HAP-1 (cell line): ENCODE measurements around the gene RTTN.

Experiments
- DNase-seq, 2 experiments: peaks; one replicate each; pipeline ENCODE4 v3.0.0-alpha.2; 2016 to 2020; ENCODE audit warnings: low spot score in 2 of 2
- H3K27me3 ChIP-seq: fragments of 250-450 bp; sonication (Bioruptor Pico); 2 replicates; pipeline ENCODE4 v1.5.1; 2020; ENCODE audit warnings: low read depth, mild to moderate bottlenecking, moderate library complexity
- H3K36me3 ChIP-seq: fragments of 250-450 bp; sonication (Bioruptor Pico); replicated peaks from 2 replicates; pipeline ENCODE4 v1.5.1; 2020; ENCODE audit warnings: mild to moderate bottlenecking
- H3K4me1 ChIP-seq: fragments of 250-450 bp; sonication (Bioruptor Pico); 2 replicates; pipeline ENCODE4 v1.5.1; 2020; ENCODE audit warnings: mild to moderate bottlenecking
- H3K4me3 ChIP-seq: fragments of 250-450 bp; sonication (Bioruptor Pico); 2 replicates; pipeline ENCODE4 v1.5.1; 2020; ENCODE audit warnings: mild to moderate bottlenecking, moderate library complexity
- H3K9me3 ChIP-seq: fragments of 250-450 bp; sonication (Bioruptor Pico); 2 replicates; pipeline ENCODE4 v1.5.1; 2020; ENCODE audit warnings: mild to moderate bottlenecking, moderate library complexity
- in situ Hi-C: fragments of 300-500 bp; cut with MboI; formaldehyde crosslinking; loops from 3 replicates; pipeline ENCODE4 v1.14.3; 2020; ENCODE audit warnings: low sequenced_read_pairs, inconsistent platforms, mixed read lengths

The RTTN gene

DNA sequence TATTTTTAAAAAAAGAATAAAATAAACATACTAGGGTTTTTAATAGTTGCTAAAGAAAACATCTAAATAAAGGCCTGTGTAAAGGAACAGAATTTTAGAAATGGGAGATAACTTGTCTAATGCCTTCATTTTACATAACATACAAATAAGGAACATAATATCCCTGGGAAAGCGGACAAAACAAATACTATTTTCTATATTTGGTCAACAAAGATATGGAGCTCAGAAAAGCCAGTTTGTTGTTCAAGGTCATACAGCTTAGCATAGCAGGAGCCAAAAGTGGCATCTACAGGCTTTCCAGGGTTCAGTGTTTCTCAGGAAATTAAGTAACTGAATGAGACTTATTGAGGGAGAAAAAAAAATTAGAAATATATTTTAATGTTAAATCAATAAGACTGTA lies 184.4 kb downstream of the RTTN start:
- H3K27me3 ChIP-seq = no peaks in the 10 kb centered on the region
- in situ Hi-C loops = no loop called here
- H3K9me3 ChIP-seq = no peaks in the 10 kb centered on the region
- no peaks in the 10 kb centered on the region for H3K4me1 ChIP-seq
- H3K36me3 ChIP-seq = no peaks in the 10 kb centered on the region; the same call in none of the 2 replicates
- no peak for DNase-seq
- no peak overlapping the region for H3K4me3 ChIP-seq

DNA sequence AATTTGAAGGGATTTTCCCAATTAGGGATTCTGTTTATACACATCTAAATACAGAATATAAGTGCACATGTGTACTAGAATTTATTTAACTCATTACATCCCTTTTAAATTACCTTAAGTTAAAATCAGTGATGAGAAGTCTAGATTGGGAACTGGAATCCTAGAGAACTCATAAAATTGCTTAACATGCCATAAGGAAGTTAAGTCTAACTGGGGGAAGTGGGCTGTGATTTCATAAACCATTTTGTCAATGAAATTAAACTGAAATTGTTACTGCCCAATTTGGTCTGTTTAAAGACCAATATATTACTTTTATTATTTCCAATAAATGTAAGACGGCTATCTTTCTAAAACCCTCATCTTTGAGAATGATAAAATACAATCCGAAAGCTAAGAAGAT lies 185.5 kb downstream of the RTTN start:
- no peaks in the 10 kb centered on the region for H3K27me3 ChIP-seq
- in situ Hi-C loops = no loop called here
- no peaks in the 10 kb centered on the region; the same call in none of the 2 replicates for H3K36me3 ChIP-seq
- DNase-seq = no peak
- no peaks in the 10 kb centered on the region for H3K4me1 ChIP-seq
- no peak overlapping the region for H3K4me3 ChIP-seq
- no peaks in the 10 kb centered on the region for H3K9me3 ChIP-seq

DNA sequence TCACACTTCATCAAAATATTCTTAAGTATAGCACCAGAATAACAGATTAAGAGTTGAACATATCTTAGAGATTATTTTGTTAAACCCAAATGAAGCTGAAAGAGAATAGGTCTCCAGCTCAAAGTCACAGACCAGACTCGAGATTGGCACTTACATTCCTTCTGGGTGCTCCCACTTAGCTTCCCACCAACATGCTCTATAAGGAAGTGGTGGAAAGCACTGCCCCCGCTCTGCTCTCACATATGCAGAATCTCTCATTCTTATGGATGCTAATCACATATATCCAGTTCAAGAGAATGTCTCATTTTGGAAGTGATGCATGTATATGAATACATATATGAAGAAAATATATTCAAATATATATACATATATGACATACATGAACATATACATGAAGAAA lies 186.4 kb downstream of the RTTN start:
- no peak for DNase-seq
- H3K4me3 ChIP-seq = no peak overlapping the region
- in situ Hi-C loops = no loop called here
- H3K4me1 ChIP-seq = no peaks in the 10 kb centered on the region
- H3K9me3 ChIP-seq = no peaks in the 10 kb centered on the region
- H3K36me3 ChIP-seq = no peaks in the 10 kb centered on the region; the same call in none of the 2 replicates
- H3K27me3 ChIP-seq = no peaks in the 10 kb centered on the region

DNA sequence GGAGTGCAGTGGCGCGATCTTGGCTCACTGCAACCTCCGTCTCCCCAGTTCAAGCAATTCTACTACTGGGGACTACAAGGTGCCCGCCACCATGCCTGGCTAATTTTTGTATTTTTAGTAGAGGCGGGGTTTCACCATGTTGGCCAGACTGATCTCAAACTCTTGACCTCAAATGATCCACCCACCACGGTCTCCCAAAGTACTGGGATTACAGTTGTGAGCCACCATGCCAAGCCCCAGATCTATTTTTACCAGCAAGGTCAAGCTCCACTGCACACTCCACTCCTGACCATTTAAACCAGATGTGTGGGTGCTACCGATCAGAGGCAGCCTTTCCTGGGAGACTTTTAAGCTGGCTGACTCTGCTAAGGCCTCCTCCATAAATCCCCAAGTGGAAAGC lies 190.4 kb downstream of the RTTN start:
- Histone ChIP-seq H3K4me1 (no peaks in the 10 kb centered on the region), H3K27me3 (no peaks in the 10 kb centered on the region), H3K36me3 (no peaks in the 10 kb centered on the region), H3K9me3 (no peaks in the 10 kb centered on the region; the same call in 1 of the 2 replicates), H3K4me3 (no peak overlapping the region)
- no peak for DNase-seq
- in situ Hi-C loops = no loop called here

DNA sequence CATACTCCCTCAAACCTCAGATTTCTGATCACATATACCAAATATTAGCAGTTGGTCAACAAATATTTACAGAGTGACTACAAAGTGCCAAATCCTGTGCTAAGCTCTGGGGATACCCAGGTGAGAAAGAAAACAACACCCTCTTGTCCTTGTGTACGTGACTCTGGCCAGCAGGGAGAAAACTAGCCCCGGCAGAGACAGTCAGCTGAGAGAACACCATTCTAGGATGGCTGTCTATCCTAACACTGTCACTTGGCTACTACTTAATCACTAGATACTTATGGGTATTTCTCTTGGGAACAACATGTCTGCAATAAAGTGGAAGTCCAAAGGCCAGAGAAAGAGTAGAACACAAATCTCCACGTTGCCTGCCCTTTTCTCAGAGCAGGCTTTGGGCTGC lies 199.9 kb downstream of the RTTN start:
- H3K9me3 ChIP-seq = no peaks in the 10 kb centered on the region; the same call in 1 of the 2 replicates
- H3K36me3 ChIP-seq = no peaks in the 10 kb centered on the region; the same call in 1 of the 2 replicates
- in situ Hi-C loops = no loop called here
- no peak overlapping the region for H3K4me3 ChIP-seq
- H3K4me1 ChIP-seq = no peaks in the 10 kb centered on the region
- no peak for DNase-seq
- no peaks in the 10 kb centered on the region for H3K27me3 ChIP-seq

DNA sequence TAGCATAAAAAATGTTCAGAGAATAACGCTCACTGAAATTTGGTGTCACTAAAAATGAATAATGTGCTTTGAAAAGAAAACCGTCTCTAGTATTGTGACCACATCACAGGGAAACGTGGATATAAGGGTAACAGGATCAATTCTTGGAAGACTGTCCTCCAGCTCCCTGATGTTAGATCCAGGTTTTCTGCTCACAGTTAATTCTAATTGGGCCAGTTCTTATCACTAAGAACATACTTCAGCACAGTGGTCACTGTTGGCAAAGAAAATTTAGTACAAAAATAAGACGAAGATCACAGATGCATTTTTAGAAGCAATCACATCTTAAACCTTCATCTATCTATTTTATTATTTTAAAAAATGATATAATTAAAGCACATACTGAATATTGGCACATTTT lies 200.8 kb downstream of the RTTN start:
- H3K9me3 ChIP-seq = no peaks in the 10 kb centered on the region
- DNase-seq = no peak
- in situ Hi-C loops = no loop called here
- H3K4me3 ChIP-seq = no peak overlapping the region
- H3K4me1 ChIP-seq = no peaks in the 10 kb centered on the region
- no peaks in the 10 kb centered on the region for H3K27me3 ChIP-seq
- H3K36me3 ChIP-seq = no peaks in the 10 kb centered on the region; the same call in 1 of the 2 replicates

DNA sequence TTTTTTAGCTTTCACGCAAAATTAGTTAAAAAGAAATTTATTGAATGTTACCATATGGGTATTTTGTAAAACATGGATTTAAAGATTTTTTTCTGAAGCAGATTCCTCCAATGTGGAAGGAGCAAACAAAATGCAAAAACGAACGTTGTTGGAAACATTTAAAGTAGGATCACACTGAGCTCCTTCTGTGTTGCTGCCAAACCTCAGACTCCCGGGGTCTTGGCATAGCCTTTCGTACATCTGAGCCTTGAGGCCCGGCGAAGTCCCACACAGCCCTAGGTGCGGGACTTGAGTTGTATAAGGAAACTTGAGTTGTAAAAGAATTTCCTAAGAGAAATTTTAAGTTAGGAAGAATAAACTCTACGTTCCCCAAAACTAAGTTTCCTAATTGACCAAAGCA lies 205.8 kb downstream of the RTTN start:
- no peaks in the 10 kb centered on the region for H3K9me3 ChIP-seq
- H3K27me3 ChIP-seq = no peaks in the 10 kb centered on the region
- in situ Hi-C loops = no loop called here
- no peaks in the 10 kb centered on the region for H3K4me1 ChIP-seq
- no peak for DNase-seq
- no peaks in the 10 kb centered on the region; the same call in 1 of the 2 replicates for H3K36me3 ChIP-seq
- H3K4me3 ChIP-seq = no peak overlapping the region

DNA sequence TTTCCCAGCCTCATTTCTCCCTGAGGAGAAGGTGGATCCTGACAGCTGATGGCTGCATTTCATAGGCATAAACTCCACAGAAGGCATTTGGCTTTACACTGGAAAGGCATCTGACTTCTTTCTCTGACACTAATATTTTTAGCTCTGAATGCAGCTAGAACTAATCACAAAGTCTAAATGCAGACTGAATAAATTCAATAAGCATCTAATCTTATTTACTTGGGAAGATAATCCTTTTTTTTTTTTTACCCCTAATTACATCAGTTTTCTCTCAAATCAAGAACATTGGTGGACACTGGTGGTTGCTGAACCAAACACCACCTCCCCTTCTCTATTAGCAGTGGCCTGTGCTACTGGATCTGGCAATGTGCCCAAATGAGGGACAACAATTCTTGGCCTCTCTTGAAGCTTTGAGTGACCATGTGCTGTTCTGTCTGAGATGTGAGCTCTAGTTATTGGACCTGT lies 206.9 kb downstream of the RTTN start:
- no peaks in the 10 kb centered on the region for H3K4me1 ChIP-seq
- no peak overlapping the region for H3K4me3 ChIP-seq
- DNase-seq = no peak
- no peaks in the 10 kb centered on the region for H3K27me3 ChIP-seq
- H3K36me3 ChIP-seq = no peaks in the 10 kb centered on the region; the same call in 1 of the 2 replicates
- in situ Hi-C loops = no loop called here
- H3K9me3 ChIP-seq = no peaks in the 10 kb centered on the region

DNA sequence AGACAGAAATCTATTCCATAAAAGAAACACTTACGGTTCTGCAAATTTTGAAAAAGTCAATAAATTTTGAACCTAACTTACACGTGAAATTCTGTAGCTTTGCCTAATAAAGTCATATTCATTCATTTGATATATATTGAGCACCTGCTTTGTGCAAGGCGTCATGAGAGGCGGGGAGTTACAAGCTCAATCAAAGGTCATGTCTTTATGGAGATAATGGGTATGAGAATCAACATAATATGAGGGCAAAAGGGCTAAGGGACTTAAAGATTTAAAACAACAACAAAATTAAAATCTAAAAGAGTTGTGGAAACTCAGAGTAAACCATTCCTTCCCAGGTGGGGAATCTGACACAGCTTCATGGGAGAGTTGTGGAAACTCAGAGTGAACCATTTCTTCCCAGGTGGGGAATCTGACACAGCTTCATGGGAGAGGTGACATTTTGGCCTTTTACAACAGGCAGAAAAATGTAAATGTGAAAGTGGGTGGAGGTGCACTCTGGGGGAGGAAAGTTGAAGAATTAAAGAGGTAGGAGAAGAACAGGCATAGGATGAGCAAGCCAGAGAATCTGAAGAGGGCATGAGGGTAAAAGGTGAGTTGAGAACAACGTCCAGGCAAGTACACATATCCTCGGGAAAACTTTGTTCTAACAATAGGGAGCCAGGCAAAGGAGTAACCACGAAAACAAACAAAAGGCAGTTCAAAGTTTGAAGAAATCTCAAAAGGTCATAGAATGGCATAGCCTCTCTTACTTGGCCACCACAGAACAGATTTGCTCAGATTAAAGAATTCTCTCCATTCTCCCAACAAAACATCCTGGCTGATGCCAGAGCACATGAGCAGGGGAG lies 208.3 kb downstream of the RTTN start:
- Histone ChIP-seq H3K27me3 (no peaks in the 10 kb centered on the region), H3K9me3 (no peaks in the 10 kb centered on the region), H3K4me3 (no peak overlapping the region), H3K4me1 (no peaks in the 10 kb centered on the region), H3K36me3 (no peaks in the 10 kb centered on the region)
- in situ Hi-C loops = no loop called here
- no peak for DNase-seq

DNA sequence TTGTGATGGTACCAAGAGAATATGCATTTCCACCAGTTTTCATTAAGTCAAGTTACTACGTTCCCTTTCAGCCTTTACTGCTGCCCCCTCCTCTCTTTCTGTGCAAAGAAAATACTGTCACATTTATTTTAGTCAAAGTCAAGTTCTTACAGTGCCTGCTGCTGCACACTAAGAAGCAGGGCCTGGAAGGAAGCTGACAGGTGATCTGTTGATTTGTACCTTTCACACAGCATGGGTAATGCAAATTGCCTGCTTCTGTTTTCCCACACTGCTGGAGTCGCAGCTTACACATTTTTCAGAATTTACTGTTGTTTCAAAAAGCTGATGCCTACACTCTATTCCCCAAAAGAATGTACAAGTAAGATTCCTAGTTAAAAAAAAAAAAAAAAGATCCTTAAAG lies 209.1 kb downstream of the RTTN start:
- no peaks in the 10 kb centered on the region for H3K27me3 ChIP-seq
- no peaks in the 10 kb centered on the region for H3K4me1 ChIP-seq
- H3K36me3 ChIP-seq = no peaks in the 10 kb centered on the region
- no peaks in the 10 kb centered on the region for H3K9me3 ChIP-seq
- H3K4me3 ChIP-seq = no peak overlapping the region
- no peak for DNase-seq
- in situ Hi-C loops = no loop called here

DNA sequence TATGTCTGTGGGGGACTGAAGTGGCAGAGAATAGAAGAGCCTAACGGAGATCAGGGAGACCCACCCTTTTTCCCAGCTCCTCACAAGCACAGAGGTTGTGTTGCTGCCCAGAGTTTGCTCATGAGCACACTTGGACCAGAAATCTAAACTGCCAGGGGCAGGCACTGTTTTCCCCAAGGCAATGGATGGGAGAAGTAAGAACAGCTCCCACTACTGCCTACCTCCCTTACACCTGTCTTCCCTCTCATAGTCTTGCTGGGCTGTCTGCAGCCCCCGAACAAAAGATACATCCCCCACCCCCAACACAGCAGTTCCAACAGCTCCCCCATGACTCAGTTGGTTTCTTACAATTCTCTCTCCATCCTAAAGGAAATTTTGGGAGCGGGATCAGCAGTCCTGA lies 209.7 kb downstream of the RTTN start:
- no peak for DNase-seq
- in situ Hi-C loops = no loop called here
- Histone ChIP-seq H3K36me3 (no peaks in the 10 kb centered on the region), H3K9me3 (no peaks in the 10 kb centered on the region), H3K4me3 (no peak overlapping the region), H3K4me1 (no peaks in the 10 kb centered on the region), H3K27me3 (no peaks in the 10 kb centered on the region)

DNA sequence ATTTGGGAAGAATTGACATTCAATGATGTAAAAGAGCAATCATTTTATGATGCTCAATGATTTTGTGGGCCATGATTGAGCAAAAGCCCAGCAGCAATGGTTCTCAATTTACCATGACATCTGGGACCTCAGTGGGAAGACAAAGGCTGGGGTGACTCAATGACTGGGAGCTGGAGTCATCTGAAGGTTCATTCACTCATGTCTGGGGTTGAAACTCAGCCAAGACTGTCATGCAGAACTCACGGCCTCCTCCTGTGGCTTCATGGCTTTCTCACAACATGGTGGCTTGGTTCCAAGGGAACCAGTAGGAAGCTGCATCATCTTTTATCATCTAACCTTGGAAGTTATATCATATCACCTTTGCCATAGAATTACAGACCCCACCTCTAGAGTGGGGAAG lies 212.7 kb downstream of the RTTN start:
- in situ Hi-C loops = no loop called here
- no peaks in the 10 kb centered on the region for H3K36me3 ChIP-seq
- H3K4me3 ChIP-seq = no peak overlapping the region
- H3K9me3 ChIP-seq = no peaks in the 10 kb centered on the region
- no peak for DNase-seq
- H3K27me3 ChIP-seq = no peaks in the 10 kb centered on the region
- no peaks in the 10 kb centered on the region for H3K4me1 ChIP-seq

DNA sequence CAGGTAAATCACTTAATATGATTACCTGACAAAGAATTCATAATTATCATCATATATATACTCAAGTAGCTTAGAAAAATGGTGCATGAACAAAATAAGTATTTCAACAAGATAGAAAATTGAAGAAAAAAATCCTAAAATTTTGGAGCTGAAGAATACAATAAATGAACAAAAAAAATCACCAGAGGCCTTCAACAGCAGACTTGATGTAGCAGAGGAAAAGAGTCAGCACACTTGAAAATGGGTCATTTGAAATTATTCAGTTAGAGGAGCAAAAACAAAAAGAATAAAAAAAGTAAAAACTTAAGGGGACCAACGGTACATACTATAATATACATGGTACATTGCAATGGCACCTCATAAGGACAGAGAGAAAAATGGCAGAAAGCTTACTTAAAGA lies 217.6 kb downstream of the RTTN start:
- Histone ChIP-seq H3K27me3 (no peaks in the 10 kb centered on the region), H3K9me3 (no peaks in the 10 kb centered on the region), H3K4me1 (no peaks in the 10 kb centered on the region), H3K4me3 (no peak overlapping the region), H3K36me3 (no peaks in the 10 kb centered on the region)
- no peak for DNase-seq
- in situ Hi-C loops = no loop called here

DNA sequence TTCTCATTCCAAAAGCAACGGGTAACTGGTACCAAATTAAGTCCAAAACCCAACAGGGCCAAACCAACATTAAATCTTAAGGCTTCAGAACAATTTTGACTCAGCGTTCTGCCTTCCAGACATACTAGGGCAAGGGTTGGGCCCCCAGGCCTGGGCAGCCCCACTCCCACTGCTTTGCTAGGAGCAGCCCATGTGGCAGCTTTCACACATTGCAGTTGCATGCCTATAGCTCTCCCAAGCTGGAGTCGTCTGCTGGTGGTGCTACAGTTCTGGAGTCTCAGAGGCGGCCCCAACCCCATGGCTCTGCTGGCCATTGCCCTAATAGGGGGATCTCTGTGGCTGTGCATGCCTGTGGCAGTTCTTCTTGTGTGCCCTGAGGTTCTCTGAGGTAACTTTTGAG lies 220.2 kb downstream of the RTTN start:
- H3K27me3 ChIP-seq = no peaks in the 10 kb centered on the region
- no peak overlapping the region for H3K4me3 ChIP-seq
- H3K36me3 ChIP-seq = no peaks in the 10 kb centered on the region
- in situ Hi-C loops = no loop called here
- H3K9me3 ChIP-seq = no peaks in the 10 kb centered on the region
- H3K4me1 ChIP-seq = no peaks in the 10 kb centered on the region
- DNase-seq = no peak
